HEK293 (cell line): ENCODE results near the gene GNAI1.

Experiments used
- CTCF ChIA-PET: fragments of 350-600 bp; formaldehyde crosslinking; extraction: SDS; loops from one replicate; lab custom pipeline; 2021; ENCODE audit warnings: antibody characterized with exemption; lab: Yijun Ruan, JAX
- POLR2A ChIA-PET: fragments of 300-600 bp; formaldehyde crosslinking; extraction: SDS; loops from one replicate; lab custom pipeline; 2020; ENCODE audit warnings: antibody characterized with exemption, inconsistent platforms; lab: Yijun Ruan, JAX
- H3K27ac ChIP-seq: fragments of 200-500 bp; sonication (Bioruptor generic); 2 replicates; pipeline ENCODE4 v1.5.1; 2014; ENCODE audit warnings: low read depth, low read length, control low read depth, inconsistent platforms; ENCODE audit errors: extremely low read depth
- H3K36me3 ChIP-seq, 2 experiments: fragments of 200-500 bp in 1 of 2; sonication (Bioruptor generic) in 1 of 2; 1 replicate in 1 of 2; 2 replicates in 1 of 2; pipeline ENCODE4 v1.5.1; 2014 to 2017; ENCODE audit warnings: inconsistent platforms in 2 of 2, low read length in 2 of 2; ENCODE audit not compliant: control insufficient read depth in 2 of 2, insufficient read depth in 1 of 2
- H3K4me1 ChIP-seq: fragments of 200-500 bp; sonication (Bioruptor generic); 2 replicates; pipeline ENCODE4 v1.5.1; 2014; ENCODE audit warnings: mild to moderate bottlenecking, low read length, inconsistent platforms; ENCODE audit not compliant: control insufficient read depth, insufficient read depth
- H3K4me3 ChIP-seq: 2 replicates; pipeline ENCODE4 v1.5.1; 2011; ENCODE audit warnings: low read depth, mild to moderate bottlenecking, control low read depth, low read length, moderate library complexity
- H3K9me3 ChIP-seq: fragments of 200-500 bp; sonication (Bioruptor generic); 2 replicates; pipeline ENCODE4 v1.5.1; 2014; ENCODE audit warnings: low read depth, low read length, inconsistent platforms; ENCODE audit not compliant: control insufficient read depth, insufficient read depth
- GLI2 ChIP-seq: fragments of 450-650 bp; formaldehyde crosslinking; IDR thresholded peaks from 2 replicates; pipeline ENCODE4; 2017; ENCODE audit warnings: missing biosample characterization, missing genetic modification characterization, low read depth, borderline replicate concordance
- PRDM1 ChIP-seq: fragments of 450-650 bp; formaldehyde crosslinking; IDR thresholded peaks from 2 replicates; pipeline ENCODE4; 2016; ENCODE audit warnings: missing biosample characterization, missing genetic modification characterization
- WT1 ChIP-seq: fragments of 450-650 bp; formaldehyde crosslinking; IDR thresholded peaks from 2 replicates; pipeline ENCODE4 v1.5.1; 2016; ENCODE audit warnings: missing biosample characterization, missing genetic modification characterization
- ZBTB20 ChIP-seq: fragments of 450-650 bp; formaldehyde crosslinking; IDR thresholded peaks from 2 replicates; pipeline ENCODE4 v1.5.1; 2016; ENCODE audit warnings: missing biosample characterization, missing genetic modification characterization
- ZNF138 ChIP-seq: fragments of 450-650 bp; formaldehyde crosslinking; IDR thresholded peaks from 2 replicates; pipeline ENCODE4 v1.5.1; 2016; ENCODE audit warnings: missing biosample characterization, missing genetic modification characterization, borderline replicate concordance
- ZNF174 ChIP-seq: fragments of 450-650 bp; formaldehyde crosslinking; IDR thresholded peaks from 2 replicates; pipeline ENCODE4 v1.5.0; 2017; ENCODE audit warnings: missing biosample characterization, mild to moderate bottlenecking, missing genetic modification characterization
- ZNF24 ChIP-seq: fragments of 450-650 bp; formaldehyde crosslinking; IDR thresholded peaks from 2 replicates; pipeline ENCODE4 v1.5.1; 2016; ENCODE audit warnings: missing biosample characterization, missing genetic modification characterization
- ZNF248 ChIP-seq: fragments of 450-650 bp; formaldehyde crosslinking; IDR thresholded peaks from 2 replicates; pipeline ENCODE4 v1.5.1; 2017; ENCODE audit warnings: missing biosample characterization, missing genetic modification characterization
- ZNF394 ChIP-seq: fragments of 450-650 bp; formaldehyde crosslinking; IDR thresholded peaks from 2 replicates; pipeline ENCODE4 v1.5.1; 2016; ENCODE audit warnings: missing biosample characterization, missing genetic modification characterization, mild to moderate bottlenecking, moderate library complexity, borderline replicate concordance
- ZNF521 ChIP-seq: fragments of 450-650 bp; formaldehyde crosslinking; IDR thresholded peaks from 2 replicates; pipeline ENCODE4 v1.5.1; 2017; ENCODE audit warnings: missing biosample characterization, mild to moderate bottlenecking, missing genetic modification characterization
- ZNF837 ChIP-seq: fragments of 450-650 bp; formaldehyde crosslinking; IDR thresholded peaks from 2 replicates; pipeline ENCODE4 v1.5.1; 2016; ENCODE audit warnings: missing biosample characterization, missing genetic modification characterization
- TF ChIP-seq, protein P1 (sequence below): fragments of 450-650 bp; formaldehyde crosslinking; IDR thresholded peaks from 2 replicates; pipeline ENCODE4 v1.5.1; 2016; ENCODE audit warnings: missing biosample characterization, missing genetic modification characterization, borderline replicate concordance
- TF ChIP-seq, protein P2 (sequence below): fragments of 450-650 bp; formaldehyde crosslinking; conservative IDR thresholded peaks from 2 replicates; pipeline ENCODE4 v1.5.1; 2016; ENCODE audit warnings: low read depth, missing biosample characterization, missing genetic modification characterization
- TF ChIP-seq, protein P3 (sequence below): fragments of 450-650 bp; formaldehyde crosslinking; IDR thresholded peaks from 2 replicates; pipeline ENCODE4 v1.5.1; 2017; ENCODE audit warnings: missing biosample characterization, missing genetic modification characterization
- TF ChIP-seq, protein P4 (sequence below): fragments of 450-650 bp; formaldehyde crosslinking; IDR thresholded peaks from 2 replicates; pipeline ENCODE4 v1.5.1; 2016; ENCODE audit warnings: missing biosample characterization, missing genetic modification characterization
- TF ChIP-seq, protein P5 (sequence below): fragments of 450-650 bp; formaldehyde crosslinking; IDR thresholded peaks from 2 replicates; pipeline ENCODE4 v1.5.1; 2016; ENCODE audit warnings: missing biosample characterization, missing genetic modification characterization
- TF ChIP-seq, protein P6 (sequence below): fragments of 450-650 bp; formaldehyde crosslinking; IDR thresholded peaks from 2 replicates; pipeline ENCODE4 v1.5.1; 2017; ENCODE audit warnings: missing biosample characterization, missing genetic modification characterization
- TF ChIP-seq, protein P7 (sequence below): fragments of 450-650 bp; formaldehyde crosslinking; IDR thresholded peaks from 2 replicates; pipeline ENCODE4; 2016; ENCODE audit warnings: missing biosample characterization, missing genetic modification characterization

Gene GNAI1

DNA sequence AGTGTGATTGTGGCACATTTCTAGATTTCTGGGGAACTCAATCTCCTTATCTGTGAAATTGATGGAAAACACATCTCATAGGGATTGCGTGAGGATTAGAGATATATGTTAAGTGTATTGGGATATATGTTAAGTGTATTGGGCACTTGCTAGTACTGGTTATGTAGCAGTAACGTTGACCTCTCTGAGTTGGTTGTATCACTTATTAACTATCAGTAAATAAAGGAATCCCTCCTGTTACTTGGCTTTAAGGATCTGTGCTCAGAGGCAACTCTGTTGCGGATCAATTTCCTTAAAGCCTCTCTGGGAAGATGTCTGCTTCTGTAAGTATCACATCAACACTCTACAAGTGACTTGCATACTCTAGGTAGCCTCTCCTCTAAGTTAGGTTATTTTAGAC lies 25.2 kb downstream of the GNAI1 start:
- Histone ChIP-seq H3K36me3 (no peaks in the 10 kb centered on the region), H3K4me3 (no peak overlapping the region), H3K9me3 (no peaks in the 10 kb centered on the region), H3K4me1 (no peaks in the 10 kb centered on the region; the same call in 1 of the 2 replicates), H3K27ac (no peak overlapping the region)
- TF ChIP-seq WT1 (tag by site-specific recombination) (no peak), ZNF248 (tag by site-specific recombination) (no peak), ZNF138 (tag by site-specific recombination) (no peak), ZNF394 (tag by site-specific recombination) (no peak), ZNF521 (tag by site-specific recombination) (no peak), ZNF24 (no peak)
- TF ChIP-seq, protein P1, sequence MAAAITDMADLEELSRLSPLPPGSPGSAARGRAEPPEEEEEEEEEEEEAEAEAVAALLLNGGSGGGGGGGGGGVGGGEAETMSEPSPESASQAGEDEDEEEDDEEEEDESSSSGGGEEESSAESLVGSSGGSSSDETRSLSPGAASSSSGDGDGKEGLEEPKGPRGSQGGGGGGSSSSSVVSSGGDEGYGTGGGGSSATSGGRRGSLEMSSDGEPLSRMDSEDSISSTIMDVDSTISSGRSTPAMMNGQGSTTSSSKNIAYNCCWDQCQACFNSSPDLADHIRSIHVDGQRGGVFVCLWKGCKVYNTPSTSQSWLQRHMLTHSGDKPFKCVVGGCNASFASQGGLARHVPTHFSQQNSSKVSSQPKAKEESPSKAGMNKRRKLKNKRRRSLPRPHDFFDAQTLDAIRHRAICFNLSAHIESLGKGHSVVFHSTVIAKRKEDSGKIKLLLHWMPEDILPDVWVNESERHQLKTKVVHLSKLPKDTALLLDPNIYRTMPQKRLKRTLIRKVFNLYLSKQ (tag by site-specific recombination): no peak
- TF ChIP-seq, protein P2, sequence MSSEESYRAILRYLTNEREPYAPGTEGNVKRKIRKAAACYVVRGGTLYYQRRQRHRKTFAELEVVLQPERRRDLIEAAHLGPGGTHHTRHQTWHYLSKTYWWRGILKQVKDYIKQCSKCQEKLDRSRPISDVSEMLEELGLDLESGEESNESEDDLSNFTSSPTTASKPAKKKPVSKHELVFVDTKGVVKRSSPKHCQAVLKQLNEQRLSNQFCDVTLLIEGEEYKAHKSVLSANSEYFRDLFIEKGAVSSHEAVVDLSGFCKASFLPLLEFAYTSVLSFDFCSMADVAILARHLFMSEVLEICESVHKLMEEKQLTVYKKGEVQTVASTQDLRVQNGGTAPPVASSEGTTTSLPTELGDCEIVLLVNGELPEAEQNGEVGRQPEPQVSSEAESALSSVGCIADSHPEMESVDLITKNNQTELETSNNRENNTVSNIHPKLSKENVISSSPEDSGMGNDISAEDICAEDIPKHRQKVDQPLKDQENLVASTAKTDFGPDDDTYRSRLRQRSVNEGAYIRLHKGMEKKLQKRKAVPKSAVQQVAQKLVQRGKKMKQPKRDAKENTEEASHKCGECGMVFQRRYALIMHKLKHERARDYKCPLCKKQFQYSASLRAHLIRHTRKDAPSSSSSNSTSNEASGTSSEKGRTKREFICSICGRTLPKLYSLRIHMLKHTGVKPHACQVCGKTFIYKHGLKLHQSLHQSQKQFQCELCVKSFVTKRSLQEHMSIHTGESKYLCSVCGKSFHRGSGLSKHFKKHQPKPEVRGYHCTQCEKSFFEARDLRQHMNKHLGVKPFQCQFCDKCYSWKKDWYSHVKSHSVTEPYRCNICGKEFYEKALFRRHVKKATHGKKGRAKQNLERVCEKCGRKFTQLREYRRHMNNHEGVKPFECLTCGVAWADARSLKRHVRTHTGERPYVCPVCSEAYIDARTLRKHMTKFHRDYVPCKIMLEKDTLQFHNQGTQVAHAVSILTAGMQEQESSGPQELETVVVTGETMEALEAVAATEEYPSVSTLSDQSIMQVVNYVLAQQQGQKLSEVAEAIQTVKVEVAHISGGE (tag by site-specific recombination): no peak
- ChIA-PET POLR2A (no interaction called here), CTCF (no interaction called here)

DNA sequence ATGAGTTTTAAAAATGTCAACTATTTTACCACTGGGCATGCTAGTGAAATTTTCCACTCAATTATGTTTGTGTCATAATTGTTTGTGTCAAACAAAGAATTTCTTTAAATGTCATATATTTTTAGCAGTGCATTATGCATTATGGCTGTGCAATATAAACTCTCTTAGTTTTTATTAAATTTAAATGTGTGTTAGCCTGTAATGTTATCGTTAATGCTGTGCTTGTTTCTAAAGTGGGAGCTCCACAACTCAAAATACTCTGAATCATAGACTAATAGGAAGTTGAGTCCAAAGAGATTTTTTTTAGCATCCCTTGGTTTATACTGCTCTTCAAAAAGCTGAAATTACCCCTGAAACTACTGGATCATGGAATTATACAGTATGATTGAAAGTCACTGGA lies 26.8 kb downstream of the GNAI1 start:
- no peak overlapping the region for H3K27ac ChIP-seq
- CTCF ChIA-PET: no interaction called here
- no peak overlapping the region for H3K4me3 ChIP-seq
- H3K36me3 ChIP-seq: no peaks in the 10 kb centered on the region
- TF ChIP-seq, protein P3, sequence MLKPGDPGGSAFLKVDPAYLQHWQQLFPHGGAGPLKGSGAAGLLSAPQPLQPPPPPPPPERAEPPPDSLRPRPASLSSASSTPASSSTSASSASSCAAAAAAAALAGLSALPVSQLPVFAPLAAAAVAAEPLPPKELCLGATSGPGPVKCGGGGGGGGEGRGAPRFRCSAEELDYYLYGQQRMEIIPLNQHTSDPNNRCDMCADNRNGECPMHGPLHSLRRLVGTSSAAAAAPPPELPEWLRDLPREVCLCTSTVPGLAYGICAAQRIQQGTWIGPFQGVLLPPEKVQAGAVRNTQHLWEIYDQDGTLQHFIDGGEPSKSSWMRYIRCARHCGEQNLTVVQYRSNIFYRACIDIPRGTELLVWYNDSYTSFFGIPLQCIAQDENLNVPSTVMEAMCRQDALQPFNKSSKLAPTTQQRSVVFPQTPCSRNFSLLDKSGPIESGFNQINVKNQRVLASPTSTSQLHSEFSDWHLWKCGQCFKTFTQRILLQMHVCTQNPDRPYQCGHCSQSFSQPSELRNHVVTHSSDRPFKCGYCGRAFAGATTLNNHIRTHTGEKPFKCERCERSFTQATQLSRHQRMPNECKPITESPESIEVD: 0 out of 2 replicates have a peak, but pooled peaks have one; percentile 15
- TF ChIP-seq GLI2: no peak
- TF ChIP-seq, all 188 proteins: peak for 1
- Histone ChIP-seq H3K4me1 (no peaks in the 10 kb centered on the region), H3K9me3 (no peaks in the 10 kb centered on the region)
- POLR2A ChIA-PET: no interaction called here

DNA sequence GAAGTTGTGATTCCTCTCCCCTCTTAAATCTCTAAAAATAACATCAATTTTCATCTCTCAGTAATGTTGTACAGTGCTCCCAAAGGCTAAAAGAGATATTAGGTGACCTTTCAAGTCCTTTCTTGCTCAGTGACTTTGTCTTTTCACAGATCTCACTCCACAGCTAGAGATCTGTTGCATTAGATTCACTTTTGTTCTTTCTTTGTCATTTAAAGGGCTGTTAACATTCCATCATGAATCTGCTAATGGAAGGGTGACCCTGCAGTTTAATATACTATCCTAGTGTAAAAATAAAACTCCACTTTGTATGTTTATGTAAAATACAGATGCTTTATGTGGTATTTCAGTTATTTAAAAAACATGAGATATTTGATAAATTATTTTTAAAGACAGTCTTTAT lies 30.5 kb downstream of the GNAI1 start:
- Histone ChIP-seq H3K36me3 (no peaks in the 10 kb centered on the region), H3K9me3 (no peaks in the 10 kb centered on the region; the same call in 1 of the 2 replicates), H3K4me1 (no peaks in the 10 kb centered on the region), H3K27ac (no peak overlapping the region), H3K4me3 (no peak overlapping the region)
- ChIA-PET CTCF (interaction anchor here (0.7 kb wide), 1 partner anchor 193 kb away, joined by 3 read pairs; no protein-coding TSS in a partner anchor), POLR2A (no interaction called here)
- TF ChIP-seq ZNF24: no peak
- TF ChIP-seq, protein P4, sequence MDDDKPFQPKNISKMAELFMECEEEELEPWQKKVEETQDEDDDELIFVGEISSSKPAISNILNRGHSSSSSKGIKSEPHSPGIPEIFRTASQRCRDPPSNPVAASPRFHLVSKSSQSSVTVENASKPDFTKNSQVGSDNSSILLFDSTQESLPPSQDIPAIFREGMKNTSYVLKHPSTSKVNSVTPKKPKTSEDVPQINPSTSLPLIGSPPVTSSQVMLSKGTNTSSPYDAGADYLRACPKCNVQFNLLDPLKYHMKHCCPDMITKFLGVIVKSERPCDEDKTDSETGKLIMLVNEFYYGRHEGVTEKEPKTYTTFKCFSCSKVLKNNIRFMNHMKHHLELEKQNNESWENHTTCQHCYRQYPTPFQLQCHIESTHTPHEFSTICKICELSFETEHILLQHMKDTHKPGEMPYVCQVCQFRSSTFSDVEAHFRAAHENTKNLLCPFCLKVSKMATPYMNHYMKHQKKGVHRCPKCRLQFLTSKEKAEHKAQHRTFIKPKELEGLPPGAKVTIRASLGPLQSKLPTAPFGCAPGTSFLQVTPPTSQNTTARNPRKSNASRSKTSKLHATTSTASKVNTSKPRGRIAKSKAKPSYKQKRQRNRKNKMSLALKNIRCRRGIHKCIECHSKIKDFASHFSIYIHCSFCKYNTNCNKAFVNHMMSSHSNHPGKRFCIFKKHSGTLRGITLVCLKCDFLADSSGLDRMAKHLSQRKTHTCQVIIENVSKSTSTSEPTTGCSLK (tag by site-specific recombination): no peak
- TF ChIP-seq, protein P5, sequence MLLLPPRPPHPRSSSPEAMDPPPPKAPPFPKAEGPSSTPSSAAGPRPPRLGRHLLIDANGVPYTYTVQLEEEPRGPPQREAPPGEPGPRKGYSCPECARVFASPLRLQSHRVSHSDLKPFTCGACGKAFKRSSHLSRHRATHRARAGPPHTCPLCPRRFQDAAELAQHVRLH: no peak
- TF ChIP-seq PRDM1: no peak
- TF ChIP-seq, protein P6, sequence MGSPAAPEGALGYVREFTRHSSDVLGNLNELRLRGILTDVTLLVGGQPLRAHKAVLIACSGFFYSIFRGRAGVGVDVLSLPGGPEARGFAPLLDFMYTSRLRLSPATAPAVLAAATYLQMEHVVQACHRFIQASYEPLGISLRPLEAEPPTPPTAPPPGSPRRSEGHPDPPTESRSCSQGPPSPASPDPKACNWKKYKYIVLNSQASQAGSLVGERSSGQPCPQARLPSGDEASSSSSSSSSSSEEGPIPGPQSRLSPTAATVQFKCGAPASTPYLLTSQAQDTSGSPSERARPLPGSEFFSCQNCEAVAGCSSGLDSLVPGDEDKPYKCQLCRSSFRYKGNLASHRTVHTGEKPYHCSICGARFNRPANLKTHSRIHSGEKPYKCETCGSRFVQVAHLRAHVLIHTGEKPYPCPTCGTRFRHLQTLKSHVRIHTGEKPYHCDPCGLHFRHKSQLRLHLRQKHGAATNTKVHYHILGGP: no peak
- TF ChIP-seq ZNF174 (tag by site-specific recombination): no peak
- TF ChIP-seq ZNF521 (tag by site-specific recombination): no peak
- TF ChIP-seq, protein P7, sequence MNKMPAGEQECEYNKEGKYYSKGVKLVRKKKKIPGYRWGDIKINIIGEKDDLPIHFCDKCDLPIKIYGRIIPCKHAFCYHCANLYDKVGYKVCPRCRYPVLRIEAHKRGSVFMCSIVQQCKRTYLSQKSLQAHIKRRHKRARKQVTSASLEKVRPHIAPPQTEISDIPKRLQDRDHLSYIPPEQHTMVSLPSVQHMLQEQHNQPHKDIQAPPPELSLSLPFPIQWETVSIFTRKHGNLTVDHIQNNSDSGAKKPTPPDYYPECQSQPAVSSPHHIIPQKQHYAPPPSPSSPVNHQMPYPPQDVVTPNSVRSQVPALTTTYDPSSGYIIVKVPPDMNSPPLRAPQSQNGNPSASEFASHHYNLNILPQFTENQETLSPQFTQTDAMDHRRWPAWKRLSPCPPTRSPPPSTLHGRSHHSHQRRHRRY (tag by site-specific recombination): no peak
- TF ChIP-seq ZBTB20 (tag by site-specific recombination): no peak
- no peak for TF ChIP-seq ZNF837 (tag by site-specific recombination)
